ENCODE measurements around the gene RBM4B.

DNA sequence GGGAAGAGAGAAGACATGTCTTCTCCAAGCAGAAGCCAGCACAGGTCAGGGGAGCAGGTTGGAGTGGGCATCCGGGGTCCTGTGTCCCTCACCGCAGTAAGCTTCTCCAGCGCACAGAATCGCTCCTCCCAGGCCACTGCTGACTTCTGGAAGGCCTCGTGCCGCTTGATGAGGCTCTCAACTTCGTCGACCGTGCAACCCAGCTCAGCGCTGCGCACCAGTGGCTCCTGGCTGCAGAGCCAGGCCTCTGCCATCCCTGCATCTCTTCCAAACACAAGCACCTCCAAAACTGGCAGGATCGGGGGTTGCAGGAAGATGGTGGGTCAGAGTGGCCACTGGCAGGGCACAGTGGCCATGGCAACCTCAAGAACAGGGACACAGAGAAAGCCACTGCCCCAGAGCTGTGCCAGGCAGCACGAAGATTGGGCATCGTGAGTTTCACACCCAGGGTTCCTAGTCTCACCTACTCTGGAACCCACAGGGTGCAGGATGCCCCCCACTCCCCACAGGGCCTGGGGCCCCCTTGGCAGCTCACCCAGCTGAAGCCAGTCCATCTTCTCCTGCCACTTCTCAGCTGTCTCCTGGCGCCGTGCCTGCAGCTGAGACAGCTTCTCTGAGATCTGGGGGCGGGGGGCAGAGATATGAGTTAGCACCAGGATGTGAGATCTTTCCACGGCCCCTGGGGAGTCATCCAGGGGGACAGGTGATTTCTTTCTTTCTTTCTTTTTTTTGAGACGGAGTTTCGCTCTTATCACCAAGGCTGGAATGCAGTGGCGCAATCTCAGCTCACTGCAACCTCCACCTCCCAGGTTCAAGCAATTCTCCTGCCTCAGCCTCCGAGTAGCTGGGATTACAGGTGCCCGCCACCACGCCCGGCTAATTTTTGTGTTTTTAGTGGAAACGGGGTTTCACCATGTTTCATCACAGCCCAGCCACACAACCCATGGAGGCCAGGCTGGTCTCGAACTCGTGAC lies 11.2 kb upstream of the RBM4B start:
- TF ChIP-seq, protein P1, sequence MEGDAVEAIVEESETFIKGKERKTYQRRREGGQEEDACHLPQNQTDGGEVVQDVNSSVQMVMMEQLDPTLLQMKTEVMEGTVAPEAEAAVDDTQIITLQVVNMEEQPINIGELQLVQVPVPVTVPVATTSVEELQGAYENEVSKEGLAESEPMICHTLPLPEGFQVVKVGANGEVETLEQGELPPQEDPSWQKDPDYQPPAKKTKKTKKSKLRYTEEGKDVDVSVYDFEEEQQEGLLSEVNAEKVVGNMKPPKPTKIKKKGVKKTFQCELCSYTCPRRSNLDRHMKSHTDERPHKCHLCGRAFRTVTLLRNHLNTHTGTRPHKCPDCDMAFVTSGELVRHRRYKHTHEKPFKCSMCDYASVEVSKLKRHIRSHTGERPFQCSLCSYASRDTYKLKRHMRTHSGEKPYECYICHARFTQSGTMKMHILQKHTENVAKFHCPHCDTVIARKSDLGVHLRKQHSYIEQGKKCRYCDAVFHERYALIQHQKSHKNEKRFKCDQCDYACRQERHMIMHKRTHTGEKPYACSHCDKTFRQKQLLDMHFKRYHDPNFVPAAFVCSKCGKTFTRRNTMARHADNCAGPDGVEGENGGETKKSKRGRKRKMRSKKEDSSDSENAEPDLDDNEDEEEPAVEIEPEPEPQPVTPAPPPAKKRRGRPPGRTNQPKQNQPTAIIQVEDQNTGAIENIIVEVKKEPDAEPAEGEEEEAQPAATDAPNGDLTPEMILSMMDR (IDR thresholded peaks at IDR 0.05; ENCODE audit: insufficient read depth, low read length), result no peak
- TF ChIP-seq POLR2AphosphoS5 (IDR thresholded peaks at IDR 0.05; ENCODE audit: low read depth), result no peak
- no peak for TF ChIP-seq REST (IDR thresholded peaks at IDR 0.05; ENCODE audit: insufficient replicate concordance, low read depth)
- no peak for TF ChIP-seq SPI1 (IDR thresholded peaks at IDR 0.05; ENCODE audit: borderline replicate concordance, low read depth)
- TF ChIP-seq GABPA (IDR thresholded peaks at IDR 0.05; ENCODE audit: low read depth), result no peak
